BLaER1 (cell line): Measurements from ENCODE around the gene MAP3K13.

Source experiments
- H3K27ac ChIP-seq: shearing (Covaris generic); formaldehyde crosslinking; 2 replicates; pipeline ENCODE4 v1.8.1; 2022
- H3K27me3 ChIP-seq: shearing (Covaris generic); formaldehyde crosslinking; 2 replicates; pipeline ENCODE4 v1.8.1; 2022
- H3K36me3 ChIP-seq: shearing (Covaris generic); formaldehyde crosslinking; 2 replicates; pipeline ENCODE4 v1.8.1; 2022
- H3K4me1 ChIP-seq: shearing (Covaris generic); formaldehyde crosslinking; 2 replicates; pipeline ENCODE4 v1.8.1; 2022
- H3K4me2 ChIP-seq: shearing (Covaris generic); formaldehyde crosslinking; 2 replicates; pipeline ENCODE4 v1.8.1; 2022
- H3K4me3 ChIP-seq: shearing (Covaris generic); formaldehyde crosslinking; 2 replicates; pipeline ENCODE4 v1.8.1; 2022
- H3K9ac ChIP-seq: shearing (Covaris generic); formaldehyde crosslinking; 2 replicates; pipeline ENCODE4 v1.8.1; 2022
- H3K9me3 ChIP-seq: shearing (Covaris generic); formaldehyde crosslinking; 2 replicates; pipeline ENCODE4 v1.8.1; 2022
- H4K20me1 ChIP-seq: shearing (Covaris generic); formaldehyde crosslinking; 2 replicates; pipeline ENCODE4 v1.8.1; 2022
- Cebpa-rat ChIP-seq: shearing (Covaris generic); IDR thresholded peaks from 2 replicates; pipeline ENCODE4 v1.8.1; 2022

The MAP3K13 gene

GRCh38 chr3:185519021-185519420 is 156.1 kb downstream of the MAP3K13 start:
- Histone ChIP-seq H4K20me1 (no peaks in the 10 kb centered on the region), H3K27me3 (no peaks in the 10 kb centered on the region), H3K9me3 (no peaks in the 10 kb centered on the region), H3K4me2 (no peak overlapping the region), H3K4me3 (no peak overlapping the region), H3K4me1 (no peaks in the 10 kb centered on the region), H3K36me3 (no peaks in the 10 kb centered on the region), H3K9ac (no peak overlapping the region), H3K27ac (no peak overlapping the region)
- TF ChIP-seq Cebpa-rat: no peak

GRCh38 chr3:185521349-185522138 is 158.6 kb downstream of the MAP3K13 start:
- Histone ChIP-seq H3K4me2 (no peak overlapping the region), H3K36me3 (no peaks in the 10 kb centered on the region), H3K4me1 (no peaks in the 10 kb centered on the region), H3K27ac (no peak overlapping the region), H3K4me3 (no peak overlapping the region), H3K9ac (no peak overlapping the region), H3K27me3 (no peaks in the 10 kb centered on the region), H4K20me1 (no peaks in the 10 kb centered on the region), H3K9me3 (no peaks in the 10 kb centered on the region)
- TF ChIP-seq Cebpa-rat: no peak

DNA sequence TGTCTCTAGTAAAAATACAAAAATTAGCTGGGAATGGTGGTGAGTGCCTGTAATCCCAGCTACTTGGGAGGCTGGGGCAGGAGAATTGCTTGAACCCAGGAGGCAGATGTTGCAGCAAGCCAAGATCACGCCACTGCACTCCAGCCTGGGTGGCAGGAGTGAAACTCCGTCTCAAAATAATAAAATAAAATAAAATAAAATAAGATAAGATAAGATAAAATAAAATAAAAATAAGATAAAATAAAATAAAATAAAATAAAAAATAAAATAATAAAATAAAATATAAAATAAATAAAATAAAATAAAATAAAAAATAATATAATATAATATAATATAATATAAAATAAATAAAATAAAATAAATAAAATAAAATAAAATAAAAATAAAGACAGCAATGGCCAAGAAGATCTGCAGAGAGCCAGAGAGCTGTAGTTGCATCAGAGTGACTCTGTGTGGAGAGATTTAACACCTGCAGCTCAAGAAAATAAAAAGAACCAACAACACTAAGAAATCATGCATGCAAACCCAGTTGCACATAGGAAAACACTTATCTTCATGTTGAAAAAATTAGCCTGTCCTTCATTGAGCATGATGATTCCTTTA is 163.5 kb downstream of the MAP3K13 start:
- Histone ChIP-seq H3K9me3 (no peaks in the 10 kb centered on the region), H3K4me2 (no peak overlapping the region), H3K9ac (no peak overlapping the region), H3K27me3 (no peaks in the 10 kb centered on the region), H3K4me1 (no peaks in the 10 kb centered on the region), H3K4me3 (no peak overlapping the region), H4K20me1 (no peaks in the 10 kb centered on the region), H3K27ac (no peak overlapping the region), H3K36me3 (no peaks in the 10 kb centered on the region)
- no peak for TF ChIP-seq Cebpa-rat

DNA sequence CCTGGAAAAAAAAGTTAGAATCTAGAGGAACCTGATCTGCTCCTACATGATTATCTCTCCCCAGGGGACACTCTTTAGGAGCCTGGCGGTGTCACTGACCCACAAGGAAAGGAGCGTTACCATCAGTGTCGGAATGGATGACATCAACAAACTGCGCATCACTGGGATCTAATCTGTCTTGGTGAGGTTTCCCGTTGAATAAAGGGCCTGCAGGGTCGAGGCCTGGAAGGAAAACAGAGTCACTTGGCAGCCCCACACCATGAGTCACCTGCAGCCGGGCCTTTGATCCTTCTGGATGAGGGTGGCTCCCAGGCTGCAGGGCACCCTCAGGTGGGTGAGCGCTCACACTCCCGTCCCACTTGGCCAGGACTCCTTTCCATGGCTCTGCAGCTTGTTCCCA is 164.4 kb downstream of the MAP3K13 start:
- no peaks in the 10 kb centered on the region for H4K20me1 ChIP-seq
- H3K4me2 ChIP-seq: no peak overlapping the region
- no peak for TF ChIP-seq Cebpa-rat
- H3K4me3 ChIP-seq: no peak overlapping the region
- H3K9me3 ChIP-seq: no peaks in the 10 kb centered on the region
- H3K27ac ChIP-seq: no peak overlapping the region
- H3K27me3 ChIP-seq: no peaks in the 10 kb centered on the region
- no peak overlapping the region for H3K9ac ChIP-seq
- H3K4me1 ChIP-seq: no peaks in the 10 kb centered on the region
- no peaks in the 10 kb centered on the region for H3K36me3 ChIP-seq

DNA sequence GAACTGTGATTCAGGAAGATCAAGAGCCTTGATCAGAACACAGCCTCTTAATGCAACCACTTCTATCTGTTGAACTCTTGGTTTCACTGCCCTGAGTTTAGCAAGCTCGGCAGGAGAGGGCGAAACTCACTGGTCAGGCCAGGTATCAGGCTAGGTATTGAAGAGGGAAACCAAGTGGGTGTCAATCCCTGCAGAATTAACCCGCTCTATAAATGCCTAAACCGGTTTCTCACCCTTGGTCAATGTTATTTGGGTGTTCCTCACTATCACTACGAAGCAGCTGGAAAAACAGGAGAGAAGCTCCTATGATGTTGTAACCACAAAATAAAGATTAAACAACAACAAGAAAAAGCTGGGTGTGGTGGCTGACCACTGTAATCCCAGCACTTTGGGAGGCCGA is 165.6 kb downstream of the MAP3K13 start:
- Histone ChIP-seq H3K36me3 (no peaks in the 10 kb centered on the region), H3K4me2 (no peak overlapping the region), H3K27ac (no peak overlapping the region), H3K4me3 (no peak overlapping the region), H3K4me1 (no peaks in the 10 kb centered on the region), H3K9ac (no peak overlapping the region), H4K20me1 (no peaks in the 10 kb centered on the region), H3K9me3 (no peaks in the 10 kb centered on the region), H3K27me3 (no peaks in the 10 kb centered on the region)
- no peak for TF ChIP-seq Cebpa-rat

DNA sequence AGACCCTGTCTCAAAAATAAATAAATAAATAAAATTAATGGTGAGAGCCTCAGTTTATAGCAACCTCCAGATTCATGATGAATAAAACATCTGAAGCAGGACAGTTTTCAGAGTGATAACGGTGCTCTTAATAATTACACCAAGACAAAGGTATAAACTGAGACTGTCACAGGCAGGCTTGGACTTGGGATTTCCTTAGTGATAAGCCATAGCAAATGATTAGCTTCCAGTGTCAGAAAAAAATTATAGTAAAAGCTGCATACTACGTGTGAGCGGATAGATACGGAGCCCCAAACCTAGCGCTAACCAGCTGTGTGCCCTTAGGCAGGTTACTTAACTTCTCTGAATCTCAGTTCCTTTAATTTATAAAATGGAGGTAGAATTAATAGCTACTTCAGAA is 167.9 kb downstream of the MAP3K13 start:
- no peak for TF ChIP-seq Cebpa-rat
- Histone ChIP-seq H3K4me1 (no peaks in the 10 kb centered on the region), H3K4me2 (no peak overlapping the region), H4K20me1 (no peaks in the 10 kb centered on the region), H3K36me3 (no peaks in the 10 kb centered on the region), H3K4me3 (no peak overlapping the region), H3K27me3 (no peaks in the 10 kb centered on the region), H3K27ac (no peak overlapping the region), H3K9me3 (no peaks in the 10 kb centered on the region), H3K9ac (no peak overlapping the region)

DNA sequence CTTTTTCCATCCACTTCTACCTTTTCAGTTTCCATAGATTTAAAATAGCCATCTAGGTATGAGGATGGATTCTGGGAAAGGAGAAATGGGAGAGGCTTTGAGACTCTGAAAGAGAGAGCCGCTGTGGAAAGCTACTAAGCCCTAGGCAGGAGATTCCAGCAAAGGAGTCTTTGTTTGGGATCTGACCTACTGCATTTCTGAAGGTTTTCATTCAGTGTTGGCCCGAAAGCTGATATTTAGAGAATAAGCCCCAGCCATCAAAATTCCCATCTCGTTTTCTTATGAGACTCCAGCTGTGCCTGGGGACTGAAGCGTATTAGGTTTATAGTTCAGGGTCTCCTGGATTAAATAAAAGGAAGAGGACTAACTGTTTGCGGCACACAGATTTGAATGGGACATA is 170.0 kb downstream of the MAP3K13 start:
- Histone ChIP-seq H4K20me1 (no peaks in the 10 kb centered on the region), H3K4me2 (no peak overlapping the region), H3K9me3 (no peaks in the 10 kb centered on the region), H3K27ac (no peak overlapping the region), H3K27me3 (no peaks in the 10 kb centered on the region), H3K9ac (no peak overlapping the region), H3K4me3 (no peak overlapping the region), H3K36me3 (no peaks in the 10 kb centered on the region), H3K4me1 (peaks cover 17% of the 10 kb centered on the region)
- no peak for TF ChIP-seq Cebpa-rat

DNA sequence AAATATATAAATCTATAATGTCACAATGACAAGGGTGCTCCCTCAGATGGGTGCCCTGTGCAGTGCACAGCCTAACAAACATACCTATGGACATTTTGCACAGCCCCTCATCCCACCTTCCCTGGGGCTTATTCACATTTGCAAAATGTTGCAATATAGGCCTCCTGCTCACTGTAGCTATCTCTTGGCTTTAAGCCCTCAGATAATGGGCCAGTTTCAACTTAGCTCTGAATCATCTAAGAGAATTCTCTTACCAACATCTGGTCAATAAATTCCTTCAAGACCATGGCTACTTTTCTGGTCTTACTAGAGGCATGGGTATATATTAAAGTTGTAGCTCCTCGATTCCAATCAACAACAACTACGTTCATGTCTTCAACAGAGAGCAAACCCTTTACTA is 171.6 kb downstream of the MAP3K13 start:
- Histone ChIP-seq H3K4me3 (no peak overlapping the region), H3K27me3 (no peaks in the 10 kb centered on the region), H3K4me2 (no peak overlapping the region), H3K27ac (no peak overlapping the region), H3K4me1 (peaks cover 20% of the 10 kb centered on the region), H3K9ac (no peak overlapping the region), H3K36me3 (no peaks in the 10 kb centered on the region), H3K9me3 (no peaks in the 10 kb centered on the region), H4K20me1 (no peaks in the 10 kb centered on the region)
- TF ChIP-seq Cebpa-rat: no peak

DNA sequence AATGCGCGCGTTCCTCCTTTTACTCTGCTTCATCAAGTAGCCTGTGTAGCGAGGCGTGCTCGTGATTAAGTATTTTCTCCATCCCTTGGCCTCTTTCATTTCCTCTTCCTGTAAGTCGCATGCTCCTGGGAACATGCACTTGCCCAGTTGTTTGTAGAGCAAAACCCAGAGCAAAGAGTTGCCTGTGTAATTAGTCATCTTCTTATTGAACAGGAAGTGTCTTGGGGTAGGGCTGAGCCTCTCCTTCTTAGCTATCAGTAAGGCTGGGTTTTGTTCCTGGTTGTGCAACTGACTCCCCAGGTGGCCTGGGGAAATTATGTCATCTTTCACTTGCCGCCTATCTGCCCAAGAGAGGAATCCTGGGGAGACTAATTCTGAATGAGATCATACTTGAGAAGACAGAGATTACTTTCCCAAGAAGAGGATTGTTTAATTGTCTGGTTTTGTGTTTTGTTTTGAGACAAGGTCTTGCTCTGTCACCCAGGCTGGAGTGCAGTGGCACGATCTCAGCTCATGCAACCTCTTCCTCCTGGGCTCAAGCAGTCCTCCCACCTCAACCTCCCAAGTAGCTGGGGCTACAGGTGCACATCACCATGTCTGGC is 174.5 kb downstream of the MAP3K13 start:
- Histone ChIP-seq H3K27me3 (no peaks in the 10 kb centered on the region), H3K36me3 (no peaks in the 10 kb centered on the region), H3K4me1 (peaks cover 20% of the 10 kb centered on the region), H4K20me1 (no peaks in the 10 kb centered on the region), H3K27ac (peak overlapping the region; percentile 47), H3K4me2 (peak overlapping the region; percentile 50), H3K9ac (no peak overlapping the region), H3K9me3 (no peaks in the 10 kb centered on the region), H3K4me3 (0 out of 2 replicates have a peak overlapping the region, but pooled peaks have one; percentile 7)
- peak; percentile 93 for TF ChIP-seq Cebpa-rat
